Mammary epithelial cell (primary cell): ENCODE results near the gene ARID3A.

Experiments used
- EZH2 ChIP-seq: IDR thresholded peaks from 2 replicates; pipeline ENCODE4 v1.6.1; 2012; ENCODE audit warnings: low read length, inconsistent platforms, borderline replicate concordance
- TF ChIP-seq, protein P1 (sequence below), 2 donors: IDR thresholded peaks in 1 of 2; conservative IDR thresholded peaks in 1 of 2; 2 replicates each; pipeline ENCODE4 v1.5.1; 2011 to 2012; ENCODE audit warnings: inconsistent platforms in 2 of 2, low read length in 2 of 2, mild to moderate bottlenecking in 2 of 2, control low read depth in 1 of 2, low read depth in 1 of 2; ENCODE audit not compliant: insufficient read depth in 1 of 2; ENCODE audit errors: extremely low read depth in 1 of 2

DNA sequence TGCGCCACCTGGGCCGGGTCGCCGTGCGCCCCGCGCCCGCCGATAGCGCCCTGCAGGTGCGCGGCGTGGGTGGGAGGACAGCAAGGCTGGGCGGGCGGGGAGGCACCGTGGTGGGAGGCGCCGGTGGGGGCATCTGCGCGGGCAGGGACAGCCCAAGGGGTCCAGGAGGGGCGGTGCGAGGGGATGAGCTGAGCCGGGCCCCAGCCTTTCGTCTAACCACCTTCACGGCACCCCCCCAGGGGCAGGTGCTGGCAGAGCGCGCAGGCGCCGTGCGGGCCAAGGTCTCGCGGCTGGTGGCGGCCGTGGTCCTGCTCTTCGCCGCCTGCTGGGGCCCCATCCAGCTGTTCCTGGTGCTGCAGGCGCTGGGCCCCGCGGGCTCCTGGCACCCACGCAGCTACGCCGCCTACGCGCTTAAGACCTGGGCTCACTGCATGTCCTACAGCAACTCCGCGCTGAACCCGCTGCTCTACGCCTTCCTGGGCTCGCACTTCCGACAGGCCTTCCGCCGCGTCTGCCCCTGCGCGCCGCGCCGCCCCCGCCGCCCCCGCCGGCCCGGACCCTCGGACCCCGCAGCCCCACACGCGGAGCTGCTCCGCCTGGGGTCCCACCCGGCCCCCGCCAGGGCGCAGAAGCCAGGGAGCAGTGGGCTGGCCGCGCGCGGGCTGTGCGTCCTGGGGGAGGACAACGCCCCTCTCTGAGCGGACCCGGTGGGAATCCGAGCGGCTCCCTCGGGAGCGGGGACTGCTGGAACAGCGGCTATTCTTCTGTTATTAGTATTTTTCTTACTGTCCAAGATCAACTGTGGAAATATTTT lies 5.6 kb upstream of the ARID3A start:
- TF ChIP-seq, protein P1, sequence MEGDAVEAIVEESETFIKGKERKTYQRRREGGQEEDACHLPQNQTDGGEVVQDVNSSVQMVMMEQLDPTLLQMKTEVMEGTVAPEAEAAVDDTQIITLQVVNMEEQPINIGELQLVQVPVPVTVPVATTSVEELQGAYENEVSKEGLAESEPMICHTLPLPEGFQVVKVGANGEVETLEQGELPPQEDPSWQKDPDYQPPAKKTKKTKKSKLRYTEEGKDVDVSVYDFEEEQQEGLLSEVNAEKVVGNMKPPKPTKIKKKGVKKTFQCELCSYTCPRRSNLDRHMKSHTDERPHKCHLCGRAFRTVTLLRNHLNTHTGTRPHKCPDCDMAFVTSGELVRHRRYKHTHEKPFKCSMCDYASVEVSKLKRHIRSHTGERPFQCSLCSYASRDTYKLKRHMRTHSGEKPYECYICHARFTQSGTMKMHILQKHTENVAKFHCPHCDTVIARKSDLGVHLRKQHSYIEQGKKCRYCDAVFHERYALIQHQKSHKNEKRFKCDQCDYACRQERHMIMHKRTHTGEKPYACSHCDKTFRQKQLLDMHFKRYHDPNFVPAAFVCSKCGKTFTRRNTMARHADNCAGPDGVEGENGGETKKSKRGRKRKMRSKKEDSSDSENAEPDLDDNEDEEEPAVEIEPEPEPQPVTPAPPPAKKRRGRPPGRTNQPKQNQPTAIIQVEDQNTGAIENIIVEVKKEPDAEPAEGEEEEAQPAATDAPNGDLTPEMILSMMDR (conservative IDR thresholded peaks at IDR 0.05 in 1 of 2, IDR thresholded peaks at IDR 0.05 in 1 of 2; ENCODE audit: extremely low read depth in 1 of 2, insufficient read depth in 1 of 2, low read depth in 1 of 2, low read length in 2 of 2) = no peak
- TF ChIP-seq EZH2 = no peak
